ENCODE results near the gene PRKCB. TPM values are rescaled to one million over a fixed set of nuclear protein-coding genes. Genes with fewer than 3 reads are reported as not detected.

The PRKCB gene
- total and polyA plus RNA-seq, 4 experiments from 2014 or later: 46.5 to 106 (median 98.2) TPM

DNA sequence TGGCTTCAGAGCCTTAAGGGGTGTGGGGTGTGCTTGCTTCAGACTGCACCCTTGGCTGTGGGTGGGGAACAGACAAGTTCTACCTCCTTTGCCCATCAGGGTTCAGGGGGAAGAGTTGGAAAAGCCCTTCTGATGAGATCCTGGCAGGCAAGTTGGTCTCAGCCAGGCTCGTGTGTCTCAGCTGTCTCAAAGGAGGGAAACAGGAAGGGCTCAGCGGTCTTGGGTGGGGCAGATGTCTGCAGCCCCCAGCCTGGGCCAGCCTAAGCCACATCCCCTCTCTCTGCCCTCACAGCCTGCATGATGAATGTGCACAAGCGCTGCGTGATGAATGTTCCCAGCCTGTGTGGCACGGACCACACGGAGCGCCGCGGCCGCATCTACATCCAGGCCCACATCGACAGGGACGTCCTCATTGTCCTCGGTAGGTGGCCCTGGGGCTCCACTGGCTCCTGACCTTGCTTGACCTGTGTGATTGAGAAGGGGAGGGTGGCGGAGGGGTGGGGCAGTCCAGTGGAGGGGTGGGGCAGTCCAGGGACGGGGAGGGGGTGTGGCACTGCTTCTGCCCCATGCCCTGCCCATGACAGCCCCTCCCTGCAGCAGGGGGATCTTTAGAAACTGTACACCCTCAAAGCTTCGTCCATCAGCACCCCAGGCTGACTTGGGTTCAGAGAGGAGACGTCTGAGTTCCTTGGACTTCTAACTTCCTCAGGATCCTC is 199.5 kb downstream of the PRKCB start:
- Mint-ChIP-seq H3K4me3 (peak overlapping the region in 7 of 8 donors; percentile 32 to 91 (median 57)), H3K36me3 (peaks cover 42 to 49% of the 10 kb centered on the region in 2 donors), H3K4me1 (peaks cover 37 to 67% (median 58%) of the 10 kb centered on the region in 4 donors), H3K27me3 (no peaks in the 10 kb centered on the region), H3K9me3 (peaks cover 0 to 7% (median 0%) of the 10 kb centered on the region in 8 donors), H3K27ac (peak overlapping the region in 6 of 7 donors; percentile 43 to 92 (median 70))
- Histone ChIP-seq H3K27ac (ENCODE audit: low read depth, low read length) (no peak overlapping the region), H3K4me3 (ENCODE audit: low read length in 2 of 2) (no peak overlapping the region), H3K4me1 (ENCODE audit: insufficient read depth, low read length) (peaks cover 49% of the 10 kb centered on the region), H3K27me3 (ENCODE audit: insufficient read depth, low read length) (no peaks in the 10 kb centered on the region), H3K36me3 (ENCODE audit: insufficient read depth, low read length) (peaks cover 29% of the 10 kb centered on the region), H3K9me3 (ENCODE audit: control insufficient read depth in 1 of 2, low read length in 2 of 2) (no peaks in the 10 kb centered on the region)
- peak in 4 of 5 donors; percentile 9 to 66 (median 26) for DNase-seq
- ChIA-PET CTCF (ENCODE audit: partially characterized antibody) (interaction anchor here (0.7 to 9.1 kb wide), 9 partner anchors 8 to 236 kb away, joined by 3 to 176 read pairs (median 4); no protein-coding TSS in a partner anchor), POLR2A (ENCODE audit: partially characterized antibody) (interaction anchor here (1.1 to 1.6 kb wide), 3 partner anchors 20 to 29 kb away, joined by 3 to 6 read pairs (median 4); no protein-coding TSS in a partner anchor)
- intact Hi-C loops (cut with micrococcal nuclease): no loop called here

GRCh38 chr16:24036038-24036543 is 200.3 kb downstream of the PRKCB start:
- Mint-ChIP-seq H3K4me3 (peak overlapping the region in 2 of 8 donors; percentile 57 to 91), H3K36me3 (peaks cover 41 to 52% of the 10 kb centered on the region in 2 donors), H3K27me3 (no peaks in the 10 kb centered on the region), H3K4me1 (peaks cover 35 to 62% (median 53%) of the 10 kb centered on the region in 4 donors), H3K9me3 (peaks cover 0 to 7% (median 0%) of the 10 kb centered on the region in 8 donors), H3K27ac (peak overlapping the region in 4 of 7 donors; percentile 4 to 86 (median 32))
- intact Hi-C loops (cut with micrococcal nuclease): loop anchor here (1.0 to 2.0 kb wide), 4 partner anchors 26 to 301 kb away; no protein-coding TSS in a partner anchor
- no peak for DNase-seq
- Histone ChIP-seq H3K27me3 (ENCODE audit: insufficient read depth, low read length) (no peaks in the 10 kb centered on the region), H3K4me1 (ENCODE audit: insufficient read depth, low read length) (peaks cover 46% of the 10 kb centered on the region), H3K36me3 (ENCODE audit: insufficient read depth, low read length) (peaks cover 30% of the 10 kb centered on the region), H3K9me3 (ENCODE audit: control insufficient read depth in 1 of 2, low read length in 2 of 2) (no peaks in the 10 kb centered on the region), H3K4me3 (ENCODE audit: low read length in 2 of 2) (no peak overlapping the region), H3K27ac (ENCODE audit: low read depth, low read length) (no peak overlapping the region)
- CTCF ChIA-PET (ENCODE audit: partially characterized antibody): interaction anchor here (0.6 to 9.1 kb wide), 18 partner anchors 9 to 474 kb away, joined by 3 to 176 read pairs (median 4); partner anchors contain the start of gene PRKCB
- POLR2A ChIA-PET (ENCODE audit: partially characterized antibody): interaction anchor here (1.1 to 1.6 kb wide), 3 partner anchors 25 to 233 kb away, joined by 3 to 5 read pairs (median 4); no protein-coding TSS in a partner anchor

- DNase-seq: peak in 4 of 5 donors; percentile 28 to 52 (median 34)
- H3K4me3 ChIP-seq (ENCODE audit: low read length in 2 of 2): no peak overlapping the region
- H3K36me3 Mint-ChIP-seq: peaks cover 36 to 54% of the 10 kb centered on the region in 2 donors
- peaks cover 42% of the 10 kb centered on the region for H3K4me1 ChIP-seq (ENCODE audit: insufficient read depth, low read length)
- peaks cover 30% of the 10 kb centered on the region for H3K36me3 ChIP-seq (ENCODE audit: insufficient read depth, low read length)
- H3K4me3 Mint-ChIP-seq: peak overlapping the region in 4 of 8 donors; percentile 9 to 91 (median 47)
- H3K27me3 Mint-ChIP-seq: no peaks in the 10 kb centered on the region
- peaks cover 32 to 59% (median 49%) of the 10 kb centered on the region in 4 donors for H3K4me1 Mint-ChIP-seq
- no peak overlapping the region for H3K27ac ChIP-seq (ENCODE audit: low read depth, low read length)
- no peaks in the 10 kb centered on the region for H3K9me3 ChIP-seq (ENCODE audit: control insufficient read depth in 1 of 2, low read length in 2 of 2)
- POLR2A ChIA-PET (ENCODE audit: partially characterized antibody): interaction anchor here (1.1 to 1.6 kb wide), 3 partner anchors 26 to 233 kb away, joined by 3 to 5 read pairs (median 4); no protein-coding TSS in a partner anchor
- peak overlapping the region in 5 of 7 donors; percentile 4 to 86 (median 59) for H3K27ac Mint-ChIP-seq
- CTCF ChIA-PET (ENCODE audit: partially characterized antibody): interaction anchor here (0.6 to 9.1 kb wide), 19 partner anchors 10 to 475 kb away, joined by 3 to 176 read pairs (median 4); partner anchors contain the start of gene PRKCB
- H3K9me3 Mint-ChIP-seq: peaks cover 0 to 7% (median 0%) of the 10 kb centered on the region in 8 donors
- intact Hi-C loops (cut with micrococcal nuclease): loop anchor here (1.0 to 2.0 kb wide), 4 partner anchors 26 to 301 kb away; no protein-coding TSS in a partner anchor
- no peaks in the 10 kb centered on the region for H3K27me3 ChIP-seq (ENCODE audit: insufficient read depth, low read length)
Measured at GRCh38 chr16:24036614-24037013, 200.8 kb downstream of the PRKCB start.

GRCh38 chr16:24037335-24037734 is 201.6 kb downstream of the PRKCB start:
- intact Hi-C loops (cut with micrococcal nuclease): loop anchor here (2.0 kb wide), 1 partner anchor 161 kb away; no protein-coding TSS in a partner anchor
- peak overlapping the region in 1 of 7 donors; percentile 52 for H3K27ac Mint-ChIP-seq
- H3K4me3 ChIP-seq (ENCODE audit: low read length in 2 of 2): no peak overlapping the region
- no peak for DNase-seq
- no peak overlapping the region for H3K27ac ChIP-seq (ENCODE audit: low read depth, low read length)
- peaks cover 31 to 48% of the 10 kb centered on the region in 2 donors for H3K36me3 Mint-ChIP-seq
- H3K36me3 ChIP-seq (ENCODE audit: insufficient read depth, low read length): peaks cover 30% of the 10 kb centered on the region
- H3K4me3 Mint-ChIP-seq: no peak overlapping the region
- no peaks in the 10 kb centered on the region for H3K27me3 ChIP-seq (ENCODE audit: insufficient read depth, low read length)
- H3K4me1 ChIP-seq (ENCODE audit: insufficient read depth, low read length): peaks cover 41% of the 10 kb centered on the region
- ChIA-PET CTCF (ENCODE audit: partially characterized antibody) (interaction anchor here (0.8 to 9.1 kb wide), 14 partner anchors 10 to 476 kb away, joined by 3 to 176 read pairs (median 6); no protein-coding TSS in a partner anchor), POLR2A (ENCODE audit: partially characterized antibody) (interaction anchor here (1.6 kb wide), 1 partner anchor 234 kb away, joined by 5 read pairs; no protein-coding TSS in a partner anchor)
- peaks cover 0 to 7% (median 0%) of the 10 kb centered on the region in 8 donors for H3K9me3 Mint-ChIP-seq
- no peaks in the 10 kb centered on the region for H3K27me3 Mint-ChIP-seq
- no peaks in the 10 kb centered on the region for H3K9me3 ChIP-seq (ENCODE audit: control insufficient read depth in 1 of 2, low read length in 2 of 2)
- H3K4me1 Mint-ChIP-seq: peaks cover 32 to 58% (median 46%) of the 10 kb centered on the region in 4 donors

- Mint-ChIP-seq H3K4me1 (peaks cover 0 to 31% (median 12%) of the 10 kb centered on the region in 4 donors), H3K4me3 (no peak overlapping the region), H3K27ac (peak overlapping the region in 1 of 7 donors; percentile 24), H3K36me3 (peaks cover 26 to 44% of the 10 kb centered on the region in 2 donors), H3K9me3 (no peaks in the 10 kb centered on the region), H3K27me3 (no peaks in the 10 kb centered on the region)
- Histone ChIP-seq H3K4me1 (ENCODE audit: insufficient read depth, low read length) (no peaks in the 10 kb centered on the region), H3K9me3 (ENCODE audit: control insufficient read depth in 1 of 2, low read length in 2 of 2) (no peaks in the 10 kb centered on the region), H3K27me3 (ENCODE audit: insufficient read depth, low read length) (no peaks in the 10 kb centered on the region), H3K27ac (ENCODE audit: low read depth, low read length) (no peak overlapping the region), H3K4me3 (ENCODE audit: low read length in 2 of 2) (no peak overlapping the region), H3K36me3 (ENCODE audit: insufficient read depth, low read length) (peaks cover 15% of the 10 kb centered on the region)
- ChIA-PET POLR2A (ENCODE audit: partially characterized antibody) (interaction anchor here (0.7 kb wide), 1 partner anchor 12 kb away, joined by 3 read pairs; no protein-coding TSS in a partner anchor), CTCF (ENCODE audit: partially characterized antibody) (interaction anchor here (0.6 to 6.1 kb wide), 20 partner anchors 11 to 463 kb away, joined by 3 to 58 read pairs (median 4); partner anchors contain the start of gene CACNG3)
- intact Hi-C loops (cut with micrococcal nuclease): no loop called here
- DNase-seq: peak; percentile 68 to 76 (median 73)
Measured at GRCh38 chr16:24041834-24042631, 206.2 kb downstream of the PRKCB start.

GRCh38 chr16:24044467-24044866 is 208.7 kb downstream of the PRKCB start:
- Histone ChIP-seq H3K27ac (ENCODE audit: low read depth, low read length) (no peak overlapping the region), H3K9me3 (ENCODE audit: control insufficient read depth in 1 of 2, low read length in 2 of 2) (no peaks in the 10 kb centered on the region), H3K4me3 (ENCODE audit: low read length in 2 of 2) (no peak overlapping the region), H3K4me1 (ENCODE audit: insufficient read depth, low read length) (peaks cover 2% of the 10 kb centered on the region), H3K27me3 (ENCODE audit: insufficient read depth, low read length) (no peaks in the 10 kb centered on the region), H3K36me3 (ENCODE audit: insufficient read depth, low read length) (peaks cover 13% of the 10 kb centered on the region)
- Mint-ChIP-seq H3K27ac (no peak overlapping the region), H3K9me3 (no peaks in the 10 kb centered on the region), H3K27me3 (no peaks in the 10 kb centered on the region), H3K4me1 (peaks cover 4 to 39% (median 21%) of the 10 kb centered on the region in 4 donors), H3K36me3 (peaks cover 23 to 42% of the 10 kb centered on the region in 2 donors), H3K4me3 (no peak overlapping the region)
- ChIA-PET POLR2A (ENCODE audit: partially characterized antibody) (no interaction called here), CTCF (ENCODE audit: partially characterized antibody) (interaction anchor here (1.0 to 6.1 kb wide), 4 partner anchors 209 to 461 kb away, joined by 3 to 58 read pairs (median 16); partner anchors contain the start of gene CACNG3)
- intact Hi-C loops (cut with micrococcal nuclease): no loop called here
- DNase-seq: no peak

Data from CD4-positive, alpha-beta memory T cell (primary cell).